ENCODE measurements around the gene COPG1.
A peak's percentile ranks its signal among the peaks of the same experiment; 100 is the strongest.

COPG1 gene

DNA sequence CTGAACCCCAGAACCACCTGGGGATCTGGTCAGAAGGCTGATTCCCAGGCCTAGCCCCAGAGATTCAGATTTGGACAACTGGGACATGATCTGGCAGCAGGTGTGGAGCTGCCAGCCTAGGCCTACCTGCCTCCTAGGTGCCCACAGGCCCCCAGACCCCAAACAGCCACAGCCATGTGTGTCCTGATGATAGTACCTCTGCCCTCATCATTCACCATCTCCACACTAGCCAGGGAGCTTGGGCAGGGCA, 63.9 kb downstream of the COPG1 start:
- no peak for DNase-seq (ENCODE audit: low read depth, low spot score)
- Histone ChIP-seq H3K4me3 (no peak overlapping the region), H3K27ac (no peak overlapping the region), H3K36me3 (ENCODE audit: insufficient read depth, low read length) (no peaks in the 10 kb centered on the region), H3K9ac (ENCODE audit: insufficient read length) (no peak overlapping the region), H3K9me3 (ENCODE audit: low read depth, low read length) (no peaks in the 10 kb centered on the region)
- TF ChIP-seq EZH2 (IDR thresholded peaks at IDR 0.05) (no peak), FOXP2 (optimal IDR thresholded peaks at IDR 0.05; ENCODE audit: control extremely low read depth, extremely low read length, insufficient read depth) (no peak), POLR2AphosphoS5 (IDR thresholded peaks at IDR 0.05; ENCODE audit: borderline replicate concordance, low read depth, low read length) (no peak)

DNA sequence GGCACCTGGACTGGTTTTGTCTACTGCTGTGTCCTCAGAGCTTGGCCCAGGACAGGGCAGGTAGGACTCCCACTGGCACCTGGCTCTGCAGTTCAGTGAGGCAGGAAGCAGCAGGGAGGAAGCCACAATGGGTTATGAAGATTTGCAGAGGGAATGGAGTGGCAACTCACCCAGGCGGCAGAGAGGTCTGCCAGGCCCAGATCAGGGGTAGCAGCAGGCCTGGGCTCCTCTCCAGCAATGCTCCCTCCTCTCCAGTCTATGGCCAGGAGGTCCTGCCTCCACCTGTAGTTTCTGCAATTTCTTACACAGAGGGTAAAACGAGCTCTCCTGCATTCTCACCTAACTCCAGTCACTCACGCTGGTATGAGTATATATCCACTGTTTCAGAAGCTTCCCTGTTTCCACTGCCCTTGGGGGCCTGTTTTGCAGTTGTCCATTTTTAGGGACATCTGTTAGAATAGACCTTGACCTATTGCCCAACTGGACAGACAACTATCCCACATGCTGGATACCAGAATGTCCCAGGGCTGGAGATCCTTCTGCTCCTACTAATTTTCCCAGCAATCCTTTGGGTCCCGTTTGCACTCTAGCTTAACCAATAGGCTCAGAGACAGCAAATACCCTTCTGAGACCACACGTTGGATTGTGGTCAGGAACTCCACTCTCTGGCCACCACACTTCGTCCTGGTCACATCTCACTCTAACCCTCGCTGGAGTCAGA, 64.4 kb downstream of the COPG1 start:
- H3K27ac ChIP-seq = no peak overlapping the region
- TF ChIP-seq POLR2AphosphoS5 (IDR thresholded peaks at IDR 0.05; ENCODE audit: borderline replicate concordance, low read depth, low read length) (peak; percentile 23; the same call in 1 of the 2 replicates), FOXP2 (optimal IDR thresholded peaks at IDR 0.05; ENCODE audit: control extremely low read depth, extremely low read length, insufficient read depth) (no peak)
- no peak for DNase-seq (ENCODE audit: low read depth, low spot score)
- no peaks in the 10 kb centered on the region for H3K9me3 ChIP-seq (ENCODE audit: low read depth, low read length)
- H3K9ac ChIP-seq (ENCODE audit: insufficient read length) = peak overlapping the region; percentile 94
- no peaks in the 10 kb centered on the region for H3K36me3 ChIP-seq (ENCODE audit: insufficient read depth, low read length)
- H3K4me3 ChIP-seq = peak overlapping the region; percentile 91

DNA sequence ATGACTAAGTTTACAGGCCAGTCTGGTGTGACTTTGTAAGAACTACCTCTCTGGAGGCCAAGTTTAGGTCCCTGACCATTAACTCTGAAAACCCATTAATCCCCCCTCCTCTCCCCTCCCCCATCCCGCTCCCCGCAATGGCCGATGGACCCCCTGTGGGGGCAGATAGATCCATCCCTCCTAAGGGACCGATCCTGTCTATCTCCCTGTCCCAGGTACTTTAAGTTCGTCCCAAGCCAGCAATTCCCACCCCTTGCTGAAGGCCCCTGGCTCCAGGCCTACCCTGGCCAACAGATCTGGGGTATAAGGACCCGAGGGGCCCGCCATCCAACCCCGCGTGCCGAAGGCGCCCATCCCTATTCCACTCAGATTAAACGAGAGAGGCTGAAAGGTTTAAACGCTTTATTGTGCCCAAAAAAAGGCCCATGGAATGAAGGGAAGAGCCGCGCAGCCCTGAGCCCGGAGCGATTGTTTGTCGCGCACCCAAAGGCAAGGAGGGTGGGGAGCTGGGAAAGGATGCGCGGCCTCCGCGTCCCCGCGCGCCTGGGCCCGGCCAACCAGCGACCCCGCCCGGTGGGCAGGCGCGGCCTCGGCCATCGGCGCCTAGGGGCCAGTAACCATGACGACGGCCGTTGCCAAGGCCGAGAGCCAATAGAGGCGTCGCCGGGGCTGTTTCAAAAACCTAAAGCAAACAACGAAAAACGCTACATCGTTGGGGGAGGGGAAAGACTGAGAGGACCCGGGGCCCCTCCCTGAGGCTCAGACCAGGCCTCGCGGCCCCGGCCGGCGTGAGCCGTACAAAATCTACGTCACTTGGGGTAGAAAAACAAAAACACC, 65.2 kb downstream of the COPG1 start:
- TF ChIP-seq POLR2AphosphoS5 (IDR thresholded peaks at IDR 0.05; ENCODE audit: borderline replicate concordance, low read depth, low read length) (peak; percentile 62; the same call in 1 of the 2 replicates), EZH2 (IDR thresholded peaks at IDR 0.05) (no peak)
- DNase-seq (ENCODE audit: low read depth, low spot score) = no peak
- Histone ChIP-seq H3K27ac (peak overlapping the region; percentile 55), H3K36me3 (ENCODE audit: insufficient read depth, low read length) (no peaks in the 10 kb centered on the region), H3K4me3 (peak overlapping the region; percentile 91), H3K9me3 (ENCODE audit: low read depth, low read length) (no peaks in the 10 kb centered on the region), H3K9ac (ENCODE audit: insufficient read length) (peak overlapping the region; percentile 94)

DNA sequence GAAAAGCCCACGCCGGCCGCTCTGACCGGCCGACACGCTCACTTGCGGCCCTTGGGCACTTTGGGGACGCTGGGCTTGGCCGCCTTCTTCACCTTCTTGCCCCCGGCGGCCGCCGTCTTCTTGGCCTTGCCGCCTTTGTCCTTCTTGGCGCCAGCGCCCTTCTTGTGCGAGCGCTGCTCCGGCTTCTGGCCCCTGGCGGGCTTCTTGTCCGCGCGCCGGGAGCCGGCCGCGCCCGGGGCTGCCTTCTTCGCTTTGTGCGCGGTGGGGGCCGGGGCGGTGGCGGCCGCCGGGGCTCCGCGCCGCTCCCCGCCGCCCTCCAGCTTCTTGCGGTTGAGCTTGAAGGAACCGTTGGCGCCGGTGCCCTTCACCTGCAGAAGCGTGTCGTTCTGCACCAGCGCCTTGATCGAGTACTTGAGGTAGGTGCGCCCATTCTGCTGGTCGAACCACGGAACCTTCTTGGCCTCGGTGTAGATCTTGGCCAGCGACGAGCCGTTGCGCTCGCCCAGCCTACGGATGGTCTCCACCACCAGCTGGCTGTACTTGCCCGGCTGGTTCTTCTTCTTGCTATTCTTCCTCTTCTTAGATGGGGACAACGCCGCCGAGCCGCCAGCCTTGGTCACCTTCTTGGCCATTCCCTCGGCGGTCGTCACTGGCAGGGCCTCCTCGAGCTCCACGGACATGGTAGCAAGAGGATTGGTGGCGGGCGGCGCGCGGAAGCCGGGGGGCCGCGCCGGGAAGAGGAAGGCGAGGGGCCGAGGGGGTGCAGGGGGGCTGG, 66.0 kb downstream of the COPG1 start:
- peak overlapping the region; percentile 55 for H3K27ac ChIP-seq
- no peaks in the 10 kb centered on the region for H3K9me3 ChIP-seq (ENCODE audit: low read depth, low read length)
- peak overlapping the region; percentile 91 for H3K4me3 ChIP-seq
- no peak; the same call in 1 of the 2 replicates for TF ChIP-seq POLR2AphosphoS5 (IDR thresholded peaks at IDR 0.05; ENCODE audit: borderline replicate concordance, low read depth, low read length)
- no peak for TF ChIP-seq EZH2 (IDR thresholded peaks at IDR 0.05)
- no peak for TF ChIP-seq FOXP2 (optimal IDR thresholded peaks at IDR 0.05; ENCODE audit: control extremely low read depth, extremely low read length, insufficient read depth)
- peak overlapping the region; percentile 94 for H3K9ac ChIP-seq (ENCODE audit: insufficient read length)
- no peaks in the 10 kb centered on the region for H3K36me3 ChIP-seq (ENCODE audit: insufficient read depth, low read length)
- DNase-seq (ENCODE audit: low read depth, low spot score) = no peak

DNA sequence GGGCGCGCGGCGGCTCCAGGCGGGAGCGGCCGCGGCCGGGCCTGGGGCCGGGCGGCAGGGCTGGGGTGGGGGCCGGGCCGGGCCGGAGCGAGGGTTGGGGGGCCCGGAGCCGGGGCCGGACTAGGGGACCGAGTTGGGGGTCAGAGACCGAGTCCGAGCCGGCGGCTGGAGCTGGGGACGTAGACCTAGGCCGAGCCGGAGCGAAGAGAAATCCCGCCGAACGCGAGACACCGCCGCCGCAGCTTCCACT, 66.5 kb downstream of the COPG1 start:
- peak overlapping the region; percentile 94 for H3K9ac ChIP-seq (ENCODE audit: insufficient read length)

DNA sequence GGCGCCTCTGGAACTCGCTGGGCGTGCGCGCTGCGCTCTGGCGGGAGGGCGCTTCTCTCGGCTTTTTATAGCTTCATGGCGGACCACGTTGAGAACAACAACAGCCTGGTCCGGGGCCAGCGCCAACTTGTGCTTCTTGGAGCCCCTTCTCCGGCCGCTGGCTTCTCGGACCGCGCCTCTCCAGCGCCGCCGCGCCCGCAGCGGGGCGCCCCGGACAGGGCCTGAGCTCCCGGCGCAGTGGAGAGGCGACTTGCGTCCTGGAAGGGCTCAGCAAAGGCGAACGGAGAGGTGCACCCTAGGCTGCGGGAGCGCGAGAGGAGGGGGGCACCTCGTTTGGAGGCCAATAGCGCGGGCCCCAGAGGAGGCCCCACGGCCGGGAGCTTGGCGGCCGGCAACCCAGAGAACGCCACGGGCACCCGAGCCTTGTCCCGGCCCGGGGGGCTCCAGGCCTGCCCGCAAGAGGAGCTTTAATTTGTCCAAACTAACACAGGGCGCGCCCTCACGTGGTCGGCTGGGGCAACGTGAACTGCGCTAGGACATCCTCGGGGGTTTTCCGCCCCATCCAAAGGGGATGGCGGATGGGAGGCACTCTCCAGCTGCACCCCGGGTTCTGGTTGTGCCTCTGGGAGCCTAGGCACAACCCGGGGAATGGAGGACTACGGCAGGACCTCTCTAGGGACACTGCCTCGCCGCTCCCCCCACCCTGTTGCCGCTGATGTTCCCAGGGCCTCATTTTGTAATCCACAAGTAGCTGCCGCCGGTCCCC, 67.0 kb downstream of the COPG1 start:
- no peaks in the 10 kb centered on the region for H3K9me3 ChIP-seq (ENCODE audit: low read depth, low read length)
- no peaks in the 10 kb centered on the region for H3K36me3 ChIP-seq (ENCODE audit: insufficient read depth, low read length)
- no peak for TF ChIP-seq EZH2 (IDR thresholded peaks at IDR 0.05)
- TF ChIP-seq POLR2AphosphoS5 (IDR thresholded peaks at IDR 0.05; ENCODE audit: borderline replicate concordance, low read depth, low read length) = peak; percentile 100
- TF ChIP-seq FOXP2 (optimal IDR thresholded peaks at IDR 0.05; ENCODE audit: control extremely low read depth, extremely low read length, insufficient read depth) = peak; percentile 91
- peak; percentile 70 for DNase-seq (ENCODE audit: low read depth, low spot score)
- peak overlapping the region; percentile 94 for H3K9ac ChIP-seq (ENCODE audit: insufficient read length)
- H3K27ac ChIP-seq = peak overlapping the region; percentile 59
- H3K4me3 ChIP-seq = peak overlapping the region; percentile 91

More for the DNA sequence above, 66.5 kb downstream of the COPG1 start:
- no peaks in the 10 kb centered on the region for H3K9me3 ChIP-seq (ENCODE audit: low read depth, low read length)
- no peak overlapping the region; the same call in 1 of the 2 replicates for H3K27ac ChIP-seq
- TF ChIP-seq EZH2 (IDR thresholded peaks at IDR 0.05) (no peak), FOXP2 (optimal IDR thresholded peaks at IDR 0.05; ENCODE audit: control extremely low read depth, extremely low read length, insufficient read depth) (no peak), POLR2AphosphoS5 (IDR thresholded peaks at IDR 0.05; ENCODE audit: borderline replicate concordance, low read depth, low read length) (no peak)
- H3K4me3 ChIP-seq = peak overlapping the region; percentile 91
- H3K36me3 ChIP-seq (ENCODE audit: insufficient read depth, low read length) = no peaks in the 10 kb centered on the region
- DNase-seq (ENCODE audit: low read depth, low spot score) = no peak

DNA sequence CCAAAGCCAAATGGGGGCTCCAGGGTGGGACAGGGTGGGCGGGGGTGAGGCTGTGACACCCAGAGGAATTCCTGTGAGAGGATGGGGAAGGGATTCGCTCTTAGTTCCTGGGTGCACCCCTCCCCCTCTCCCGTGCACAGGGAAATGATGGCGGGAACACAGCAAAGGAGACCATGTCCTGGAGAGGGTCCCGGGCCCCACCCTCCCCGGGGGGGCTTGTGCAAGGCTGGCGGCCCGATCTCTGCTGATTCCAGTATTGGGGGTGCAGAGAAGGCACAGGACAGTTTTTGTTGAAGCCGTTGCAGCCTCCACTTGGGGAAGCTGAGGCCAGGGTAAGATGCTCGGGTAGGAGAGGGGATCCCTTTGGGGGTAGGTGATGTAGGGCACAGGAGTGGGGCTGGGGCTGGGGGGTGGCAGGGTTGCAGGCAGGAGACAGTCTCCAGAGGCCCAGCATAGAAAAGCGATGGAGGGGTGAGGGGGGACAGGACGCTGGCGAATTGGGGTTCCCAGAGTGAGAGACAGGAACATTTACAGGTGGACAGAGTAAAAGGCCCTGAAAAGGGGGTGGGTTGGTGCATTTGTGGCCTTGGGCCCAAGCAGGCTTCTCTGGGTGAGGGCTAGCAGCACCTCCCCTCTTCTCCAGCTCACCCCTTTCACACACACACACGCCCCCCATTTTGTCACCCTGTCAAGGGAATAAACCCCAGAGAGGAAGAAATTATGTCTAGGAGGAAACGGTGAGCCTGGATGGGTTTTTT, 67.8 kb downstream of the COPG1 start:
- DNase-seq (ENCODE audit: low read depth, low spot score) = no peak
- peak overlapping the region; percentile 94 for H3K9ac ChIP-seq (ENCODE audit: insufficient read length)
- H3K9me3 ChIP-seq (ENCODE audit: low read depth, low read length) = no peaks in the 10 kb centered on the region
- H3K4me3 ChIP-seq = peak overlapping the region; percentile 91
- no peaks in the 10 kb centered on the region for H3K36me3 ChIP-seq (ENCODE audit: insufficient read depth, low read length)
- H3K27ac ChIP-seq = no peak overlapping the region
- TF ChIP-seq FOXP2 (optimal IDR thresholded peaks at IDR 0.05; ENCODE audit: control extremely low read depth, extremely low read length, insufficient read depth) (no peak), POLR2AphosphoS5 (IDR thresholded peaks at IDR 0.05; ENCODE audit: borderline replicate concordance, low read depth, low read length) (no peak), EZH2 (IDR thresholded peaks at IDR 0.05) (no peak)
